Tibial artery (tissue), 4 donors: ENCODE results near the gene COG3.

Experiments used
- DNase-seq, 2 donors: peaks; one replicate each; pipeline ENCODE4 v3.0.0-alpha.2; 2019
- H3K27ac ChIP-seq, 2 donors: fragments of 200-600 bp; sonication (generic) in 1 of 2; 1 replicate in 1 of 2; 2 replicates in 1 of 2; pipeline ENCODE4 v1.5.1; 2018 to 2019; ENCODE audit warnings: mild to moderate bottlenecking in 1 of 2
- H3K27me3 ChIP-seq, 2 donors: fragments of 200-600 bp; sonication (generic) in 1 of 2; one replicate each; pipeline versions ENCODE4 v1.5.1 to v1.6.0; 2016 to 2019
- H3K36me3 ChIP-seq, 3 donors: fragments of 200-600 bp; sonication (generic) in 2 of 3; one replicate each; pipeline ENCODE4 v1.5.1; 2016 to 2019; ENCODE audit warnings: mild to moderate bottlenecking in 2 of 3
- H3K4me1 ChIP-seq, 4 donors: fragments of 200-600 bp; sonication (generic) in 2 of 4; 1 replicate in 3 of 4; 2 replicates in 1 of 4; pipeline ENCODE4 v1.5.1; 2016 to 2019
- H3K4me3 ChIP-seq, 2 donors: fragments of 200-600 bp; sonication (generic) in 1 of 2; 1 replicate in 1 of 2; 2 replicates in 1 of 2; pipeline ENCODE4 v1.5.1; 2018 to 2019; ENCODE audit warnings: mild to moderate bottlenecking in 2 of 2
- H3K9me3 ChIP-seq, 3 donors: fragments of 200-600 bp; sonication (generic) in 1 of 3; one replicate each; pipeline ENCODE4 v1.5.1; 2016 to 2019
- CTCF ChIP-seq, 2 experiments: fragments of 200-600 bp in 1 of 2; fragments of 450-650 bp in 1 of 2; IDR thresholded peaks; one replicate each; pipeline ENCODE4 v1.5.1; 2017 to 2019; ENCODE audit warnings: antibody characterized with exemption in 2 of 2, mild to moderate bottlenecking in 1 of 2, moderate library complexity in 1 of 2
- intact Hi-C: fragments of 100-400 bp; cut with DNase I; formaldehyde crosslinking; loops from one replicate; pipeline ENCODE4 v1.15.0; 2023; ENCODE audit warnings: low total_unique reads

Gene COG3

GRCh38 chr13:45584816-45585215 is 120.1 kb downstream of the COG3 start:
- peaks cover 0 to 4% of the 10 kb centered on the region in 2 donors for H3K27me3 ChIP-seq
- DNase-seq = no peak
- no peak for TF ChIP-seq CTCF (IDR thresholded peaks at IDR 0.05)
- no peak overlapping the region for H3K4me3 ChIP-seq
- intact Hi-C loops = no loop called here
- H3K27ac ChIP-seq = no peak overlapping the region
- H3K4me1 ChIP-seq = no peaks in the 10 kb centered on the region
- H3K9me3 ChIP-seq = no peaks in the 10 kb centered on the region
- H3K36me3 ChIP-seq = no peaks in the 10 kb centered on the region
